Fibroblast of upper back skin (primary cell): Measurements from ENCODE around the gene TAF6.

Experiments
- DNase-seq: peaks from one replicate; pipeline ENCODE4 v3.0.0-alpha.2; 2013

Gene TAF6

GRCh38 chr7:100120733-100121036, 1.5 kb upstream of the TAF6 start:
- DNase-seq = no peak

- peak; percentile 65 for DNase-seq
Measured at GRCh38 chr7:100119970-100120732, 993 bp upstream of the TAF6 start.

DNA sequence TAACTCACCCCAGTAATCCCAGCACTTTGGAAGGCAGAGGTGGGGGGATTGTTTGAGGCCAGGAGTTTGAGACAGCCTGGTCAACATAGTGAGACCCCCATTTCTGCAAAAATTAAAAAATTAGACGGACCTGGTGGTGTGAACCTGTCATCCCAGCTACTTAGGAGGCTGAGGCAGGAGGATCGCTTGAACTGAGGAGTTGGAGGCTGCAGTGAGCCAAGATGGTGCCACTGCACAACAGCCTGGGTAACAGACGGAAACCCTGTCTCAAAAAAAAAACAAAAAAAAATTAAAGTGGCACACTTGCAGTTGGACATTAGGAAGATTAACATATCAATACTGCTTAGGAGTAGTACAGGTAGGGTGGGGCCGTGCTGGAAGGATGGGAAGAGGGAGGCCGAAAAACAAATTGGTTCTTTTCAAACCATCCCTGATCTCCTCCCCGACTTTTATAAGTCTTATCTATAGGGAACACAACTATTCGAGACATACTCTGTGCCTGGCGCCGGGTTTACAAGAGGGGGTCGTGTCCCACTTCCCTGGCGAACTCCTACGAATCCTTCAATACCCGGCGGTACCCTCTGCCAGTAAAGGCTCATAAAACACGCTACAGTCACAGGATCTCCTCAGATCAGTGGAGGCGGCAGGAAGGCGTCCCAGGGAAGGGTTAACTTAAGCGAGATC, 628 bp downstream of the TAF6 start:
- no peak for DNase-seq

DNA sequence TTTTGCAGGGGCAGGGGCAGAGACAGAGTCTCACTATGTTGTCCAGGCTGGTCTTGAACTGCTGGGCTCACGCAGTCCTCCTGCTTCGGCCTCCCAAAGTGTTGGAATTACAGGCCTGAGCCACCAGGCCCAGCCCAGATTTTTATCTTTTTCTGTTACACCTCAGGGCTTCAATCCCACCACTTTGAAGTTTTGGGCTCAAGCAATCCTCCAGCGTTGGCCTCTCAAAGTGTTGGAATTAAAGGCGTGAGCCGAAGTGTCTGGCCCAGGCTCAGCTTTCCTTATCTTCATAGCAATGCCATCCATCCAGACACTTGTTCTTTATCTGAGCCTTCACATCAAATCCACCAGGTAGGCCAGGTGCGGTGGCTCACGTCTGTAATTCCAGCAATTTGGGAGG, 4.1 kb downstream of the TAF6 start:
- no peak for DNase-seq

DNA sequence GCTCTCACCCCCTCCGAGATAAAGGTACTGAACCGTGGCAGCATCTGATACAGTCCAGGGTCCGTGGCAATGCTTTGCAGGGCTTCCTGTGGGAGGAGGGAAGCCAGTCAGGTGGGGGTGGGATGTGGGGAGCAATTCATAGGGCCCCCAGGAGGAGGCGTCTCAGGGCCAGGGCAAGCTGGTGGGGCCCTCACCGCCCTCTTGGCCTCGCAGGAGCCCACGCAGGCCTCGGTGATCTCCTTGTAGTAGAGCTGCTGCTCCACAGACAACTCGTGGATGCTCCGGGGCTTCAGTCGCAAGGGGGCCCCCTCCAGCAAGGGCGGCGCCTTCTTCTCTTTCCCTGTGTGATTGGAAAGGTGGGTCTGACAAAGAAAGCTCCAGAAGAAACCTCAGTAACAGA, 7.2 kb downstream of the TAF6 start:
- no peak for DNase-seq

DNA sequence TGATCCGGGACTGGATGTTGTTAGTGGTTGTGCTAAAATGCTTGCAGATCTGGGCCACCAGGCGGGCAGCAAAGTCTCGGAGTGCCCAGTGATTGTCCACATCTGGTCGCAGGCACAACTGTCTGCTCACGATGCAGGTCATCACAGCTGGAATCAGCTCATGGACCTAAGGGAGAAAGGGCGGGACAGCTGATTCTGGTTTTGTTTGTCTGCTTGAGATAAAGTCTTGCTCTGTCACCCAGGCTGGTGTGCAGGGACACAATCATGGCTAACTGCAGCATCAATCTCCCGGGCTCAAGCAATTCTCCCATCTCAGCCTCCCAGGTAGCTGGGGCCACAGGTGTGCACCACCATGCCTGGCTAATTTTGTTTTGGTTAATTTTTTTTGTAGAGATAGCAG, 8.0 kb downstream of the TAF6 start:
- no peak for DNase-seq

DNA sequence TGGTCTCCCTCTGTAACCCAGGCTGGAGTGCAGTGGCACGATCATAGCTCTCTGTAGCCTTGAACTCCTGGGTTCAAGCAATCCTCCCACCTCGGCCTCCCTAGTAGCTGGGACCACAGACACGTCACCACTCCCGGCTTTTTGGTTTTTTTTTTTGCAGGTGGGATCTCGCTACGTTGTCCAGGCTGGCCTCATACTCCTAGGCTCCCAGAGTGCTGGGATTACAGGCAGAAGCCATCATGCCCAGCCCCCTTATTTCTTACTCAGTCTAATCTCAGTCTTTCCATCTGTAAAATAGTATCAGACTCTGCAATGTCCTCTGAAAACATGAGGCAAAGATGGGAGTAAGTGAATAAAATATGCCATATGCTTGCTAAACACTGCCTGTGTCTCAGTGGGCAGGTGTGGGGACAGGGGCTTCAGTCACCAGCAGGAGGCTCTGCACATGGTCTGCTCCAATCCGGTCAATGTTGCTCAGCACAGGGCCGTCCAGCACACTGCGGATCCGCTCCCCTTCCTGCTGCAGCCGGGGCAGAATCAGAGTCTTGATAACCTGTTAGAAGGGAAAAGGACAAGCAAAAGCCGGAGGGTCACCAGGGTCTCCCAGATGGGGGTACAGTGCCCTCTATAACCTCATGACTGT, 9.5 kb downstream of the TAF6 start:
- no peak for DNase-seq

GRCh38 chr7:100107890-100108289, 11.3 kb downstream of the TAF6 start:
- DNase-seq = no peak

DNA sequence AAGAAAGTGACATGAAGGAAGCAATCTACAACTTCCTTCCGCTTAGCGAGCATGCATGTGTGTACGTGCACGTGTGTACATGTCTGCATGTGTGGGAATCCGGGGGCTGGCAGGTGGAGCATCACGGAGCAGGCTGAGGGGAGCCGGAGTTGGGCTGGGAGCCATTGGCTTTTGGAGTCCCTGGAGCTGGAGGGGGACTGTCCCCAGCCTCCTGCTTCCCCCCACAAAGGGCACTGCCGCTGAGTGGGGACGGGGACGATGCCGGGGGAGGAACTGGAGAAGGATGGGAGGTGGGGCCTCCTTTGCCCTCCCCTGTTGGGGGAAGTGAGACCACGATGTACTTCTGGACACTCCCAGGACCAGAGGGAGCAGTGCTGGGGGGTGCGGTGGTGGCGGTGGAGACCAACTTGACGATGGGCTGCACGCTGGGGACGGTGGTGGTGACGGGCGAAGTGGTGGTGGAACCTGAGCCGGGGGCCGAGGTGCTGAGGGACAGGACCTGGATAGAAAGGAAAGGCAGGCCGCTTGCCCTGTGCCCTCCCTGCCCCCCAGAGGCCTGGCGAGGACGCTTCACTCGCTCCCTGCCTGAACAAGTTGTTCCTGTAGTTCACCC, 11.9 kb downstream of the TAF6 start:
- DNase-seq = no peak

GRCh38 chr7:100106633-100107032, 12.5 kb downstream of the TAF6 start:
- DNase-seq = no peak

- DNase-seq = no peak
Measured at GRCh38 chr7:100105534-100105933, 13.6 kb downstream of the TAF6 start.

DNA sequence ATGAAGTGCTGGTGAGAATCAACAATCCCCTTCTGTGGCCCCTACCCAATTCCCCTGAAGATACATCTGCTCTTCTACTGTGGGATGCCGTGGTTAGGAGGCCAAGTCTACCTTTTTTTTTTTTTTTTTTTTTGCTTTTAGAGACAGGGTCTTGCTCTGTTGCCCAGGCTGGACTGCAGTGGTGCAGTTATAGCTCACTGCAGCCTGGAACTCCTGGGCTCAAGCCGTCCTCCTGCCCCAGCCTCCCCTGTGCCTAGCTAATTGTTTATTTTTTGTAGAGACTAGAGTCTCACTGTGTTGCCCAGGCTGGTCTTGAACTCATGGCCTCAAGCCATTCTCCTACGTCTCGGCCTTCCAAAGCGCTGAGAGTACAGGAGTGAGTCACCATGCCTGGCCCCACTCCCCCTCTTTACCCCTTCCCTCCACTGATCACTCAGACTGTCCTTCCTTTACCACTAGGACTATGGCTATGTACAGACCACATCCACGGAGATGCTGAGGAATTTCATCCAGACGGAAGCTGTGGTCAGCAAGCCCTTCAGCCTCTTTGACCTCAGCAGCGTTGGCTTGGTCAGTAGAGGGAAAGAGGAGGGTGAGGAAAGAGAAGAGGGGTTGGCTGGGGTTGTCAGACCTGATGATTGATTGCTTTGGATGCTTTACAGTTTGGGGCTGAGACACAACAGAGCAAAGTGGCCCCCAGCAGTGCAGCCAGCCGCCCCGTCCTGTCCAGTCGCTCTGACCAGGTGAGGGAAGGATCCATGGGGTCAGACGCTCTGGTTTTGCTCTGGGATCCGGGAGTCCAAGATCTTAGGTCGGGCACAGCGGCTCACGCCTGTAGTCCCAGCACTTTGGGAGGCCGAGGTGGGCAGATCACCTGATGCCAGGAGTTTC, 16.0 kb downstream of the TAF6 start:
- peak; percentile 65 for DNase-seq

GRCh38 chr7:100101016-100101862, 17.9 kb downstream of the TAF6 start, which contains the start of the genes AP4M1 and MCM7:
TSS of gene AP4M1 (plus strand) at chr7:100101643. CDS start at chr7:100101715, 72 bp downstream.
TSS of gene MCM7 (minus strand) at chr7:100101397. CDS start at chr7:100101294, 103 bp downstream.
- peak; percentile 99 for DNase-seq

- DNase-seq = peak; percentile 97
Measured at GRCh38 chr7:100100420-100101015, 18.6 kb downstream of the TAF6 start.

- no peak for DNase-seq
Measured at GRCh38 chr7:100099452-100099851, 19.7 kb downstream of the TAF6 start.

- no peak for DNase-seq
Measured at GRCh38 chr7:100098913-100099312, 20.2 kb downstream of the TAF6 start.

DNA sequence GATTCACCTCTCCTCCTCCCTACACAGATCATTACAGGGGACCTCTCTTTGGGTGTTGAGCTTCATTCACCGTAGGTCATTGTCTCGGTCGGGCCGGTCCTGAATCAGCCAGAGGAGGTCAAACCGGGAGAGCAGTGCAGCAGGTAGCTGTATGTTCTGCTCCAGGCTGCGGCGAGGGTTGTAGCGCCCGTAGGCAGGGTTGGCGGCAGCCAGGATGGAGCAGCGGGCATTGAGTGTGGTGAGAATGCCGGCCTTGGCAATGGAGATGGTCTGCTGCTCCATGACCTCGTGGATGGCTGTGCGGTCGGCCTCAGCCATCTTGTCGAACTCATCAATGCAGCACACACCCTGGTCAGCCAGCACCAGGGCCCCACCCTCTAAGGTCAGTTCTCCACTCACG, 23.5 kb downstream of the TAF6 start:
- no peak for DNase-seq

DNA sequence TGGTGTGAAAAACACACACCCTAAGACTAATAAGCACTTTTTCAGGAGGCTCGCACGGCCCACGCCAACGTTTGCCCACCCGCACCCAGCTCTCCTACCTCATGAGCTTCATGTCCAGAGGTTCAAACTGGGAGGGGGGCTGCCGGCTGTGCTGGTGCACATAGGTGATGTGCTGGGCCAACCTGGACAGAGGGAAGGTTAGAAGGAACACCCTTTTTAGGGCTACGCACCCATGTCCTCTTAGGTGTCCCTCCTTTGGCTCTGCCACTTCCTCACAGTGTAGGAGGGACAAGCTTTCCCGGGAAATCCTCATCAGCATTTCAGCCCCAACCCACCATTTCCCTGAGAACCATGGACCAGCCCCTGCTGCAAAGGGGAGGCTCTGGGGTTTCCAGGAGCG, 23.9 kb downstream of the TAF6 start:
- no peak for DNase-seq

DNA sequence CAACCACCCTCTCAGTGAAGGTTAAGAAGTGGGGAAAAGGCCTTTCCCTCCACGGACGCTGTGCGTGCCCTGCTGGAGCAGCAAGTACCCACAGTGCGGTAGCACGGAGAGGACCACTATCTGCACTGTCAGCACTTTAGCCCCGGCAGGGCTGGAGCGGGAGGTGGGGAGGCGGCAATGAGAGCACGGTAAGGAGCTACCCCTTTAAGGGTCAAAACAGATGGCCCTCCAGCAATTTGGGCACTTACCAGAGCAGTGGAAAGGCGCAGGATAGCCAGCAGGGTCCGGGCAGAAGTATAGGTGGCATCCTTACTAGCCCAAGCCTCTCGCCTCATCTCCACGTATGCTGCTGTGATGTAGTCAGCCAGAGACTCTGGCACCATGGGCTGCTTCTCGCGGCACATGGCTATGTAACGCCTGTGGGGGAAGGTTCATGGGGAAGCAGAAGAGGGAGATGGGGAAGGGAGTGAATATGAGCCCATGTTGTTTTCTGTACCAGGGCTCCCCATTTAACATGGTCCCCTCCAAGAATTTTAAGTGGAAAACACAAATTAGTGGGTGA, 25.2 kb downstream of the TAF6 start:
- DNase-seq = no peak

- DNase-seq = no peak
Measured at GRCh38 chr7:100093498-100093897, 25.7 kb downstream of the TAF6 start.

DNA sequence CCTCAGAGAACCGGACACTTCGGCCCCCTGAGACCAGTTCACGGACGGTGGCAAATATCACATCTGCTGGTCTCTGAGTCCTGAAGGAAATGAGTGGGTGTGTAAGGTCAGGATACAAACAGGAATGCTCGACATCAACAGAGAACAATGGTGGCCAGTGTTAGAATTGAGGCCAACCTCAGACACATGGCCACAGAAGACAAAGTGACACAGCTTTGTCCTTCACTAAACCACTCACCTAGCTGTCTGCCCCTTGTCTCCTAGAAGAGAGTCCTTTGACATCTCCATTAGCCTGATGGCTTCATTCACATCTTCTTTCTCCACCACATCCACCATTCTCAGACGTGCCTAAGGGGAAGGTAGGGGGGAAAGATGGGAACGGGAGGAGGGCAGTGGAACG, 26.1 kb downstream of the TAF6 start:
- no peak for DNase-seq
